LNCAP (cell line): ENCODE data around the gene GALNT12.

Source experiments
- TF ChIP-seq, protein P1 (sequence below): fragments of 450-650 bp; IDR thresholded peaks from 2 replicates; pipeline ENCODE4 v1.5.1; 2017; ENCODE audit warnings: mild to moderate bottlenecking

Gene GALNT12

GRCh38 chr9:98784831-98785806 lies 22.4 kb upstream of the GALNT12 start:
- TF ChIP-seq, protein P1, sequence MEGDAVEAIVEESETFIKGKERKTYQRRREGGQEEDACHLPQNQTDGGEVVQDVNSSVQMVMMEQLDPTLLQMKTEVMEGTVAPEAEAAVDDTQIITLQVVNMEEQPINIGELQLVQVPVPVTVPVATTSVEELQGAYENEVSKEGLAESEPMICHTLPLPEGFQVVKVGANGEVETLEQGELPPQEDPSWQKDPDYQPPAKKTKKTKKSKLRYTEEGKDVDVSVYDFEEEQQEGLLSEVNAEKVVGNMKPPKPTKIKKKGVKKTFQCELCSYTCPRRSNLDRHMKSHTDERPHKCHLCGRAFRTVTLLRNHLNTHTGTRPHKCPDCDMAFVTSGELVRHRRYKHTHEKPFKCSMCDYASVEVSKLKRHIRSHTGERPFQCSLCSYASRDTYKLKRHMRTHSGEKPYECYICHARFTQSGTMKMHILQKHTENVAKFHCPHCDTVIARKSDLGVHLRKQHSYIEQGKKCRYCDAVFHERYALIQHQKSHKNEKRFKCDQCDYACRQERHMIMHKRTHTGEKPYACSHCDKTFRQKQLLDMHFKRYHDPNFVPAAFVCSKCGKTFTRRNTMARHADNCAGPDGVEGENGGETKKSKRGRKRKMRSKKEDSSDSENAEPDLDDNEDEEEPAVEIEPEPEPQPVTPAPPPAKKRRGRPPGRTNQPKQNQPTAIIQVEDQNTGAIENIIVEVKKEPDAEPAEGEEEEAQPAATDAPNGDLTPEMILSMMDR = no peak

GRCh38 chr9:98786750-98787510 lies 20.5 kb upstream of the GALNT12 start:
- TF ChIP-seq, protein P1 = no peak

GRCh38 chr9:98787766-98788335 lies 19.6 kb upstream of the GALNT12 start:
- TF ChIP-seq, protein P1 = no peak

- TF ChIP-seq, protein P1 = no peak
These were observed 17.9 kb upstream of the GALNT12 start for GRCh38 chr9:98789483-98790133.

DNA sequence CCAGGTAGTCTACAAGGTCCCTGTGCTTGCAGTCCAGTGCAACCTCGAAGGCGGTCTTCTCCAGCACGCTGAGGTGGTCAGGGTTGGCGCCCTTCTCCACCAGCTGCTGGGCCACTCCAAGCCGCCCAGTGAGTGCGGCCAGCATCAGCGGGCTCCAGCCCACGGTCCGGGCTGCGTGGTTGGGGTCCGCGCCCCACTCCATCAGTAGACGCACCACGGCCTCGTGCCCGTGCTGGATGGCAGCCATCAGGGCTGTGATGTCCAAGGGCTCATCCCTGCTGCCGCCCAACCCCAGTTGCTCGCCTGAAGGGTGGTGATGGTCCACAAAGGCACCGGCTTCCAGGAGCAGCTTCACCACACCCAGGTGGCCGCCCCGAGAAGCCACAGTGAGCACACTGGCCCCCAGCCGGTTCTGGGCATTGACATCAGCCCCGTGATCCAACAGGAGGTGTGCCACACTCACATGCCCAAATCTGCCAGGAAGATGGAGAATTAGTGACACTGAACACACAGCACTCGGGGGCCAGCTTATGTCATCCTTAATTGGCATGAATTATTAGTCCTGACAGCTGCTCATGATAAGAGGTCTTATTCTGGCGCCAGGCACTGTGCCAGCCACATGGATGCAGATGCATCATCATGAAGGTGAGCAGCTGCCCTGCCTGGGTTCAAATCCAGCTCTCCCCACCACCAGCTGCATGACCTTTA lies 17.2 kb upstream of the GALNT12 start:
- TF ChIP-seq, protein P1 = no peak

- TF ChIP-seq, protein P1 = peak; percentile 99
These were observed 16.4 kb upstream of the GALNT12 start for GRCh38 chr9:98790842-98791607.
